HG02642 (cell line): ENCODE data around the gene MRPL40.

Source experiments
- ATAC-seq: cut with Tn5 transposase; IDR thresholded peaks from one replicate; pipeline ENCODE4 v1.9.1; 2021; ENCODE audit warnings: mild to moderate bottlenecking; ENCODE audit not compliant: unreplicated experiment, poor library complexity

The MRPL40 gene

GRCh38 chr22:19456541-19456940 lies 24.2 kb downstream of the MRPL40 start:
- ATAC-seq = no peak

DNA sequence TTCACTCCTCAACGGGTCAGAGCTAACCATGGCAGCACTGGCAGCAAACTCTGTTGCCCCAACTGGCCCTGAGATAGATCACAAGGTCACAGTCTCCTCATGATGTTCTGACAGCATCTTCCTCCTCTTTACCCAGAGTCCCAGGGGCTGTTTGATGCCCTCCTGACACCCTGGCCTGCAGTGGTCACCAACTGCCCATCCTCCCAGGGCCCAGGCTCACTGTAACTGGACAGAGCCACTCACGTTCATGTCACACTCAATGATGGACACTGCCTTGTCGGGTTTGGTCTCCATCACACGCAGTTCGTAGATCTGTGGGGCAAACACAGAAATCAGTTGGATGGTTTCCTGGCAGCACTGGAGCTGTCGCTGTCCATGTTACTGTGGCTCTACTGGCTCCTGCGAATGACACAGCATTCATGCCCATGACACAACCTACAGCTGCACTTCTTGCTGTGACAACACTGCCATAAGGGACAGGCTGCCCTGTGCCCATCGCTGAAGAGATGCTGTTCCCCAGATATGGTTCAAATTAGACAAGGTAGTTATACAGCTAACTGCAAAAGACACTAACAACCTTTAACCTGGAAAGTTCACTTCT lies 25.6 kb downstream of the MRPL40 start:
- no peak for ATAC-seq

GRCh38 chr22:19460036-19460435 lies 27.7 kb downstream of the MRPL40 start:
- ATAC-seq = no peak

GRCh38 chr22:19461506-19461905 lies 29.2 kb downstream of the MRPL40 start:
- ATAC-seq = no peak

DNA sequence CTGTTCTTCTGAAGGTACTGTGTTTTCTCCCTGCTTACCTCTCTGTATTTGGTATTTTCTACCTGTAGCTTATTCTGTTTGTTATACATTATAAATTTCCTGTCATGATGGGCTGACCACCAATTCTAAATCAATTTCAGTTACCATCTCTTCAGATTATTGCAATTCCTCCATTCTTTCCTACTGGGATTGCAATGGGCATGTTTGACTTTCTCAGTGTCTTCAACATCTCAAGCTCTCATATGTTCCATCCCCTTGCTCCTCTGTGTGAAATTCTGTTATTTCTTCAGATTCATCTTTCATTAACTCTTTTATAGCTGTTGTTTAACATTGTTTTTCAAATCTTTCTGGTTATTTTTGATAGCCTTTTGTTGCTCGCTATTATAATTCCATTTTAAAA lies 30.7 kb downstream of the MRPL40 start:
- no peak for ATAC-seq

DNA sequence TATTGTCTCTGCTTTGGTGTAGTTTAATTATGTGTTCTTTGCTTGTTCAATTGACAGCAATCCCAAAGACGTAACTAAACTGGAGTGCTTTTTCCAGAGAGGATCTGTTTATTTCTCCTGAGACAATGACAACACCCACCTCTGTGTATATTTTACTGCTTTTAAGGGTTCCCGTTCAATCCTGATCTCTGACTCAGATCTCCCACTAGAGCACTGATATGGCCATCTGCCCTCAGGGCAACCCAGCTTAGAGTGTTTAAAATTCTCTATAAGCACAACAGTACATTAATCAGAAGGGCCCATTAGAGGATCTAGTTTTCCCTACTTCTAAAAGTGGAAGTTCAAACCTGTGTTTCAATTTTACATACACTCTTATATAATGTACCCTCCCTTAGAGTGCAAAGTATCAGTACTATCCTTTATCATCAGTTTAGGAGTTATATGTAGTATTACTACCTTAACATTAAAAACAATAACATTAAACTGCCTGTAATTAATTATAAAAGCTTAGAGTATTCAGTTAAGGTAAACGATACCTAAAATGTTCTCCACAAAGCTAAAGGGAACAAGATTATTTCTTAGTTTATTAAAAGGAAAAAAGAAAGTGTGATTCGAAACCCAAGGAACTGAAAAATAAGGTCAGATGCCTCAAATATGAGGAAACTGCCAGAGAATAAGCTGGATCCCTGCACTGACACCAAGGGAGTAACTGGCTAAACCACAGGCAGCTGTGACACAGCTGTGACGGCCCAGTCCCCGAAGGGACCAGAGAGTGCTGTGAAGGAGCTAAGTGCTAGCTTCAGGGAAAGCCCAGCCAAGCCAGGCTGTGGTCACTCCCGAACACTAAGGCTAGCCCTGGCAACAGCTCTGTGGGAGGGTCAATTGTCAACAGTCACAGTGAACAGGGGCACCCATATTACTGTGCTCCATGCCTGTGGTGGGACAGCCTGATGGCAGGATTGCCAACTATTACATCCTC lies 31.4 kb downstream of the MRPL40 start:
- no peak for ATAC-seq

GRCh38 chr22:19464546-19464945 lies 32.2 kb downstream of the MRPL40 start:
- no peak for ATAC-seq

- no peak for ATAC-seq
Observed at GRCh38 chr22:19464975-19465374, 32.6 kb downstream of the MRPL40 start.

- ATAC-seq = no peak
Observed at GRCh38 chr22:19466126-19466716, 33.9 kb downstream of the MRPL40 start.

DNA sequence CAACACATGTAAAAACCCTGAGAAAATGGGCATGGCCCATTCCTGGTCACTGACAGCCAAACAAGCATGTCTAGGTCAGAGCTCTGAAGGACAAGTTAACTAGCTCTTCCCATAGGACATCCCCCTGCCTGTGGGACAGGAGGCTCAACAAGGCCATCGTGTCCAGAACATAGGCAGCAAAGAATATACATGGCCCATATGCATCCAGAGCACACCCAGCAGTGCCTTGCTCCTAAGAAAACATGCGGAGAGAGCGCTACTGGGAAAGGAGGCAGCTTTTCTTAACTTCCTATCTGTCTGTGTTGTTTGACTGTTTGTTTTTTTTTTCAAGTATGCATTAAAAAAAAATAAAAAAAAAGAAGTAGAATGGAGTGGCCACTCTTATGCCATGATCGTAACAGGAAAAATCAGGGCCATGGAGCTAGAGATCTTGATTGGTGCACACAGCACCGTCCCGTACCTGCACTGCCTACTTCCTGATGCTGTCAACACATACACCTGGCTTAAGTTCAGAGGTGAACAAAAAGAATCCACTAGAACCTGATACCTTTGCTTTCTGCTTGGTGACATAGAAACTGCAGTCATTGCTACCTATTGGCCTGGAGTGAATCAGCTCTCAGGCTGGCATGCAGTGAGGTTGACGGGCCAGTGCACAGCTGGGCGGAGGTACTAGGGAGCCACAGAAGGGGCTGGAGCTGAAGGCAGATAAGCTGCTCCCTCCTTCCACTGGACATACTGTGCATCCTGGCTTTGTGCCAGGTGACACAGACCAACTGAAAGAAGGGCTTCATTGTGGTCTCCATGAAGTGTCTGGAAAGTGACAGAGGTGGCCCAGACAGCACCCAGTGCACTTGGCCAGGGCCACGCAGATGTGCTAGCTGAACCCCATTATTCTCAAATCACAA lies 34.8 kb downstream of the MRPL40 start:
- no peak for ATAC-seq

DNA sequence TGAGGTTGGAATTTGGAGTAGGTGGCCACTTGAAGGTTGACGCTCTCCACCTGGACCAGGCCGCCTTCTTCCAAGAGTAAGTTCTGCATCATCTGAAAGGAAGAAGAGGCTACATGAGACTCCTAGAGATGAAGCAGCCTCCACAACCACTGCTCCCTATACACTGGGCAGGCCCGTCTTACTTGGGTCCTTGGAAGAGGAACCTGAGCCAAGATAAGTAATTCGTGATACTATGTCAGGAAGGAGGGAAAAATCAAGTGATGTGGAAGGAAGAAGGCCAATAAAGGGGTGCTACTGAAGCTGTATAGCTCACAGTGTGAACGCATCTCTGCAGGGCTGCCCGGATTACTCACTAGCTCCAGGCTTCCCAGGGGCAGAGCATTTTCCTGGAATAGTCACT lies 35.6 kb downstream of the MRPL40 start:
- ATAC-seq = no peak

- no peak for ATAC-seq
Observed at GRCh38 chr22:19469421-19469820, 37.1 kb downstream of the MRPL40 start.

- ATAC-seq = no peak
Observed at GRCh38 chr22:19470010-19470409, 37.7 kb downstream of the MRPL40 start.

GRCh38 chr22:19471572-19471971 lies 39.2 kb downstream of the MRPL40 start:
- ATAC-seq = no peak

- no peak for ATAC-seq
Observed at GRCh38 chr22:19472233-19472632, 39.9 kb downstream of the MRPL40 start.

DNA sequence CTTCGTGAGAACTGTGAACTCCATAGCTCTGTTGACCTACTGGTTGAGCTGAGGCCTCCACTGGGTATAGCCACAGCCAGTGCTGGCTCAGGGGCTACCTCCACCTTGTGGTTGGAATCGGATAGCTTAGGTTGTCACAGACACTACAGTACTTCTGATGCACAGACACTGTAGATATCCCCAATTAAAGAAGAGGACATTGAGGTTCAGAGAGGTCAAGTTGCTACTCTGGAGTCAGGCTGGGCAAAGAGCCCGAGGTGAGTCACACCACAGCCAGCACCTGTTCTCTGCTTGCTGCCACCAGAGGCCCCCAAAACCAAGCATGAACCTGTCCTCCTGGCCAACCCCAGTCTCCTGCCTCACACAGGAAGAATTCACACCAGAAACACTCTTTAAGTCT lies 41.2 kb downstream of the MRPL40 start:
- no peak for ATAC-seq

GRCh38 chr22:19476023-19476422 lies 43.7 kb downstream of the MRPL40 start:
- no peak for ATAC-seq

DNA sequence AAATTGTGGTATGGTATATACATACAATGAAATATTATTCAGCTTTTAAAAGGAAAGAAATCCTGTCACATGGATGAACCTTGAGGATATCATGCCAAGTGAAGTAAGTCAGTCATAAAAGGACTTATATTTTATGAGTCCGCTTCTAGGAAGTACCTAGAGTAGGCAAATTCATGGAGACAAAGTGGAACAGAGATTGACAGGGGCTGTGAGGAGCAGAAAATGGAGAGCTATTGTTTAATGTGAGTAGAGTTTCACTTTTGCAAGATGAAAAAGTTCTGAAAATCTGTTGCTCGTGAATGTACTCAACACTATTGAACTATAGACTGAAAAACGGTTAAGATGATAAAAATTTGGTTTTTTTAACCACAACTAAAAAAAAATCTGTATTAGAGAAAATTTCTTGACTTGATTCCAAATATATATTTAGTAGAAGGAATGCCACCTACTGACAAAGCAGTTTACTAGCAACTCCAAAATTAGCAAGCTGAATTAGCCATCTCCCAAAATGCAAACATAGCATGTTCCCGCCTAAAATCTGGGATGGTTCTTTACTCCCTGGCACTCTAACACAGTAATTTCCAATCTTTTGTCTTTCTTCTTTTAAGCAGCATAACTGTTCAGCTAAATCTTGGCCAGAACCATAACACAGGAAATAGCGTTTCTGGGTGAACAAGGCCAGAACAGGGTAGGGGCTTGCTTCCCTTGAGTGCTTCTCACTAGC lies 45.1 kb downstream of the MRPL40 start:
- no peak for ATAC-seq

DNA sequence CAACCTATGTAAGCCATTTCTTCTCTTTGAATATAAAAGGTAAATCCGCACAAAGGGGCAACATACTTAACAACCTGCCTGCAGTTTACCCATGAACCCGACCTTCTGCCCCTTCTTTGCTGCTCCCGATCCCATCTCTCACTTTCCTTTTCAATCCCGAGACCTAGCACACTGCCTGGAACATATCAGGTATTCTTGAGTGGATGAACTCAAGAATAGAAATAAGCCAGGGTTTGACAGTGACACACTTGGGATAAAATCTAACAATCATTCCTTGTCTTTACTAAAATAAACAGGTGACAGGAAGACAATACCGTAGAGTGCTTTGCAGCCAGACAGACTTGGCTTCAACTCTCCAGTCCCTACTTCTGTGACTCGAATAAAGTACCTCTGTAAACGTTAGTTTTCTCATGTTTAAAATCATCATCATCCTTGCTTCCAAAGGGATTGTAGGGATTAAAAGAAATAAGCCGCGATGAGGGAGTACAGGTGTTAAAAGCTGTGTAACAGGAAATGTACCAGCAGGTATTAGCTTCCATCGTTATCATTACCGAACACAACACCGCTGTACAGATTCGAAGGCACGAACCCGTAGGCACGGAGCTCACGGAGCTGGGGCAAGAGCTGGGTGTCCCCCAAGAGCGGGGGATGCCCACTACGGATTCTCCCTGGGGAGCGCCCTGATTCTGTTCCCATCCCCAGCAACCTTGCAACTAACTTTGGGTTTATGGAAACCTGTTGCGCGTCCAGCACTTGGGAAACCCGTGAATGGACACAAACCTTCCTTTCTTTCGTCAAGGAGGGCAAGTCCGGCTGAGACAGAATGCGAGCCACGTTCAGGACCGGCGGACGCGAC lies 45.9 kb downstream of the MRPL40 start:
- no peak for ATAC-seq
